WTC11 (cell line): ENCODE data around the gene RANBP17. TPM values are rescaled to one million over a fixed set of nuclear protein-coding genes. Genes with fewer than 3 reads are reported as not detected.

Experiments used
- ATAC-seq: fragments of 200-7000 bp; cut with Tn5 transposase; 2 replicates; pipeline ENCODE4 v1.10.0; 2021; ENCODE audit warnings: mild to moderate bottlenecking, moderate library complexity
- CTCF ChIA-PET: fragments of 300-600 bp; sonication (Branson Sonifier 250); formaldehyde crosslinking; loops from one replicate; lab custom pipeline; 2021; ENCODE audit warnings: antibody characterized with exemption; lab: Charles Lee
- POLR2A ChIA-PET: fragments of 350-600 bp; sonication (Branson Sonifier 250); formaldehyde crosslinking; loops from one replicate; lab custom pipeline; 2021; ENCODE audit warnings: antibody characterized with exemption; lab: Charles Lee
- DNase-seq: peaks from one replicate; pipeline ENCODE4 v3.0.0; 2021; ENCODE audit warnings: low spot score
- H3K27ac Mint-ChIP-seq: 2 replicates; pipeline ENCODE4 v1.8.0; 2021; ENCODE audit warnings: mixed read lengths
- H3K27me3 Mint-ChIP-seq: 2 replicates; pipeline ENCODE4 v1.8.0; 2021; ENCODE audit warnings: low read depth, mild to moderate bottlenecking, moderate library complexity, mixed read lengths
- H3K36me3 Mint-ChIP-seq: 2 replicates; pipeline ENCODE4 v1.8.0; 2021; ENCODE audit warnings: mixed read lengths
- H3K4me1 Mint-ChIP-seq: 2 replicates; pipeline ENCODE4 v1.8.0; 2022; ENCODE audit warnings: mixed read lengths
- H3K4me3 Mint-ChIP-seq: 2 replicates; pipeline ENCODE4 v1.8.0; 2021; ENCODE audit warnings: mild to moderate bottlenecking, moderate library complexity, mixed read lengths
- H3K9me3 Mint-ChIP-seq: 2 replicates; pipeline ENCODE4 v1.8.0; 2021; ENCODE audit warnings: mixed read lengths
- ELF4 ChIP-seq: sonication (generic); formaldehyde crosslinking; IDR thresholded peaks from 2 replicates; pipeline ENCODE4 v1.8.1; 2022; ENCODE audit warnings: low read depth, mild to moderate bottlenecking, moderate library complexity, missing genetic modification reagents
- GTF2I ChIP-seq: fragments of 250-450 bp; sonication (Bioruptor Pico); conservative IDR thresholded peaks from 2 replicates; pipeline ENCODE4 v1.4.0; 2021; ENCODE audit warnings: mild to moderate bottlenecking
- IRF1 ChIP-seq: sonication (generic); formaldehyde crosslinking; IDR thresholded peaks from 2 replicates; pipeline ENCODE4 v1.8.0; 2023; ENCODE audit warnings: missing genetic modification reagents
- MXD4 ChIP-seq: fragments of 250-450 bp; sonication (Bioruptor Pico); IDR thresholded peaks from 2 replicates; pipeline ENCODE4 v1.8.0; 2021; ENCODE audit warnings: mild to moderate bottlenecking, moderate library complexity, borderline replicate concordance
- RELA ChIP-seq: sonication (generic); formaldehyde crosslinking; IDR thresholded peaks from 2 replicates; pipeline ENCODE4 v1.8.1; 2022; ENCODE audit warnings: missing genetic modification reagents, mild to moderate bottlenecking, borderline replicate concordance
- TP53 ChIP-seq: sonication (generic); formaldehyde crosslinking; IDR thresholded peaks from 2 replicates; pipeline ENCODE4 v1.8.1; 2023; ENCODE audit warnings: mild to moderate bottlenecking, missing genetic modification reagents
- ZBTB21 ChIP-seq: sonication (generic); formaldehyde crosslinking; IDR thresholded peaks from 2 replicates; pipeline ENCODE4 v1.8.1; 2023; ENCODE audit warnings: mild to moderate bottlenecking, missing genetic modification reagents, borderline replicate concordance
- ZMAT4 ChIP-seq: fragments of 250-450 bp; sonication (Bioruptor Pico); IDR thresholded peaks from 2 replicates; pipeline ENCODE4 v1.9.0; 2021; ENCODE audit warnings: mild to moderate bottlenecking
- ZNF138 ChIP-seq: sonication (generic); formaldehyde crosslinking; conservative IDR thresholded peaks from 2 replicates; pipeline ENCODE4 v1.8.1; 2022; ENCODE audit warnings: mild to moderate bottlenecking, moderate library complexity, missing genetic modification reagents
- ZNF317 ChIP-seq: sonication (generic); formaldehyde crosslinking; IDR thresholded peaks from 2 replicates; pipeline ENCODE4 v1.8.1; 2023; ENCODE audit warnings: low read depth, mild to moderate bottlenecking, moderate library complexity, missing genetic modification reagents, borderline replicate concordance
- ZNF416 ChIP-seq: fragments of 250-450 bp; sonication (Bioruptor Pico); IDR thresholded peaks from 2 replicates; pipeline ENCODE4 v1.9.0; 2021; ENCODE audit warnings: mild to moderate bottlenecking, inconsistent platforms
- ZNF532 ChIP-seq: fragments of 250-450 bp; sonication (Bioruptor Pico); IDR thresholded peaks from 2 replicates; pipeline ENCODE4 v1.9.0; 2021; ENCODE audit warnings: mild to moderate bottlenecking, borderline replicate concordance
- total RNA-seq: library from RNA; stranded (reverse); gene quantifications from 3 replicates; pipeline ENCODE4 v1.2.3, GENCODE V29; 2021
- TF ChIP-seq, protein P1 (sequence below): sonication (generic); formaldehyde crosslinking; IDR thresholded peaks from 2 replicates; pipeline ENCODE4 v1.8.1; 2023; ENCODE audit warnings: mild to moderate bottlenecking, moderate library complexity, missing genetic modification reagents
- TF ChIP-seq, protein P2 (sequence below): sonication (generic); formaldehyde crosslinking; IDR thresholded peaks from 2 replicates; pipeline ENCODE4 v1.8.0; 2023; ENCODE audit warnings: missing genetic modification reagents, mild to moderate bottlenecking, borderline replicate concordance
- TF ChIP-seq, protein P3 (sequence below): sonication (generic); formaldehyde crosslinking; IDR thresholded peaks from 2 replicates; pipeline ENCODE4 v1.8.0; 2022; ENCODE audit warnings: mild to moderate bottlenecking, missing genetic modification reagents
- TF ChIP-seq, protein P4 (sequence below): sonication (generic); formaldehyde crosslinking; IDR thresholded peaks from 2 replicates; pipeline ENCODE4 v1.8.0; 2023; ENCODE audit warnings: mild to moderate bottlenecking, missing genetic modification reagents

Gene RANBP17
- total RNA-seq, 1 experiment from 2014 or later, result 23.1 TPM

DNA sequence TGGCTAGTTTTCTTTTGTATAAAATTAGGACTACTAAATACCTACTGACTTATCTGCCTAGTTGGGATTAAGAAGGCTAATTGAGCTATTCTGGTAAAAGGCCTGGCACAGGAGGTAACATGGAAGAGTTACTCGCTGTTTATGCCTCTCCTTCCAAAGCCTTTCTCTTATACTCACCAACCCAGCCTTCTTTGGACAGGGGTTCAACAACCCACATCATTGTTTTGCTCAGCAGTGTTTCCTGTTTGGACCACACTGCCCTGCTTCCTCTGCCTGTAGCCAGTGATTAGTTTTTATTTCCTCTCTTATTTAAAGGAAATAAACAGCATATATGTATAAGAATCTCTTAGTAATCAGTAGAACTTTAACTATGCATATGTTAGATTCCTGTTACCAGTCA is 362.1 kb downstream of the RANBP17 start (continued):
- TF ChIP-seq ZNF317, result no peak
- no peak for TF ChIP-seq IRF1 (CRISPR knock-in tag)

- H3K4me1 Mint-ChIP-seq, result no peaks in the 10 kb centered on the region
- POLR2A ChIA-PET, result no interaction called here
- DNase-seq, result no peak
- no peak overlapping the region for H3K4me3 Mint-ChIP-seq
- no peak overlapping the region for H3K27ac Mint-ChIP-seq
- TF ChIP-seq ZNF416 (no peak), IRF1 (CRISPR knock-in tag) (no peak)
- TF ChIP-seq, all 79 proteins: peak for 0
- Mint-ChIP-seq H3K9me3 (no peaks in the 10 kb centered on the region), H3K27me3 (no peaks in the 10 kb centered on the region), H3K36me3 (no peaks in the 10 kb centered on the region)
- CTCF ChIA-PET, result interaction anchor here (0.8 to 3.0 kb wide), 2 partner anchors 19 to 482 kb away, joined by 3 to 12 read pairs; no protein-coding TSS in a partner anchor
- ATAC-seq, result no peak
Measured at GRCh38 chr5:171226096-171226754, 364.4 kb downstream of the RANBP17 start.

GRCh38 chr5:171226864-171227263 is 365.0 kb downstream of the RANBP17 start:
- no peak overlapping the region for H3K27ac Mint-ChIP-seq
- H3K4me3 Mint-ChIP-seq, result no peak overlapping the region
- POLR2A ChIA-PET, result no interaction called here
- ATAC-seq (no peak), DNase-seq (no peak)
- H3K36me3 Mint-ChIP-seq, result no peaks in the 10 kb centered on the region
- H3K27me3 Mint-ChIP-seq, result no peaks in the 10 kb centered on the region
- CTCF ChIA-PET, result interaction anchor here (0.8 to 3.0 kb wide), 2 partner anchors 19 to 483 kb away, joined by 3 to 12 read pairs; no protein-coding TSS in a partner anchor
- no peaks in the 10 kb centered on the region for H3K4me1 Mint-ChIP-seq
- H3K9me3 Mint-ChIP-seq, result no peaks in the 10 kb centered on the region
- TF ChIP-seq TP53 (CRISPR knock-in tag), result no peak
- TF ChIP-seq GTF2I (CRISPR knock-in tag), result no peak
- TF ChIP-seq RELA (CRISPR knock-in tag), result no peak
- no peak for TF ChIP-seq ZNF416
- TF ChIP-seq, protein P1, sequence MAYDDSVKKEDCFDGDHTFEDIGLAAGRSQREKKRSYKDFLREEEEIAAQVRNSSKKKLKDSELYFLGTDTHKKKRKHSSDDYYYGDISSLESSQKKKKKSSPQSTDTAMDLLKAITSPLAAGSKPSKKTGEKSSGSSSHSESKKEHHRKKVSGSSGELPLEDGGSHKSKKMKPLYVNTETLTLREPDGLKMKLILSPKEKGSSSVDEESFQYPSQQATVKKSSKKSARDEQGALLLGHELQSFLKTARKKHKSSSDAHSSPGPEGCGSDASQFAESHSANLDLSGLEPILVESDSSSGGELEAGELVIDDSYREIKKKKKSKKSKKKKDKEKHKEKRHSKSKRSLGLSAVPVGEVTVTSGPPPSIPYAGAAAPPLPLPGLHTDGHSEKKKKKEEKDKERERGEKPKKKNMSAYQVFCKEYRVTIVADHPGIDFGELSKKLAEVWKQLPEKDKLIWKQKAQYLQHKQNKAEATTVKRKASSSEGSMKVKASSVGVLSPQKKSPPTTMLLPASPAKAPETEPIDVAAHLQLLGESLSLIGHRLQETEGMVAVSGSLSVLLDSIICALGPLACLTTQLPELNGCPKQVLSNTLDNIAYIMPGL (CRISPR knock-in tag), result no peak
- no peak for TF ChIP-seq ZMAT4
- no peak for TF ChIP-seq ZNF138 (CRISPR knock-in tag)
- no peak for TF ChIP-seq ZBTB21 (CRISPR knock-in tag)
- no peak for TF ChIP-seq MXD4 (CRISPR knock-in tag)
- TF ChIP-seq, protein P2, sequence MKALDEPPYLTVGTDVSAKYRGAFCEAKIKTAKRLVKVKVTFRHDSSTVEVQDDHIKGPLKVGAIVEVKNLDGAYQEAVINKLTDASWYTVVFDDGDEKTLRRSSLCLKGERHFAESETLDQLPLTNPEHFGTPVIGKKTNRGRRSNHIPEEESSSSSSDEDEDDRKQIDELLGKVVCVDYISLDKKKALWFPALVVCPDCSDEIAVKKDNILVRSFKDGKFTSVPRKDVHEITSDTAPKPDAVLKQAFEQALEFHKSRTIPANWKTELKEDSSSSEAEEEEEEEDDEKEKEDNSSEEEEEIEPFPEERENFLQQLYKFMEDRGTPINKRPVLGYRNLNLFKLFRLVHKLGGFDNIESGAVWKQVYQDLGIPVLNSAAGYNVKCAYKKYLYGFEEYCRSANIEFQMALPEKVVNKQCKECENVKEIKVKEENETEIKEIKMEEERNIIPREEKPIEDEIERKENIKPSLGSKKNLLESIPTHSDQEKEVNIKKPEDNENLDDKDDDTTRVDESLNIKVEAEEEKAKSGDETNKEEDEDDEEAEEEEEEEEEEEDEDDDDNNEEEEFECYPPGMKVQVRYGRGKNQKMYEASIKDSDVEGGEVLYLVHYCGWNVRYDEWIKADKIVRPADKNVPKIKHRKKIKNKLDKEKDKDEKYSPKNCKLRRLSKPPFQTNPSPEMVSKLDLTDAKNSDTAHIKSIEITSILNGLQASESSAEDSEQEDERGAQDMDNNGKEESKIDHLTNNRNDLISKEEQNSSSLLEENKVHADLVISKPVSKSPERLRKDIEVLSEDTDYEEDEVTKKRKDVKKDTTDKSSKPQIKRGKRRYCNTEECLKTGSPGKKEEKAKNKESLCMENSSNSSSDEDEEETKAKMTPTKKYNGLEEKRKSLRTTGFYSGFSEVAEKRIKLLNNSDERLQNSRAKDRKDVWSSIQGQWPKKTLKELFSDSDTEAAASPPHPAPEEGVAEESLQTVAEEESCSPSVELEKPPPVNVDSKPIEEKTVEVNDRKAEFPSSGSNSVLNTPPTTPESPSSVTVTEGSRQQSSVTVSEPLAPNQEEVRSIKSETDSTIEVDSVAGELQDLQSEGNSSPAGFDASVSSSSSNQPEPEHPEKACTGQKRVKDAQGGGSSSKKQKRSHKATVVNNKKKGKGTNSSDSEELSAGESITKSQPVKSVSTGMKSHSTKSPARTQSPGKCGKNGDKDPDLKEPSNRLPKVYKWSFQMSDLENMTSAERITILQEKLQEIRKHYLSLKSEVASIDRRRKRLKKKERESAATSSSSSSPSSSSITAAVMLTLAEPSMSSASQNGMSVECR (CRISPR knock-in tag), result no peak
- TF ChIP-seq, protein P3, sequence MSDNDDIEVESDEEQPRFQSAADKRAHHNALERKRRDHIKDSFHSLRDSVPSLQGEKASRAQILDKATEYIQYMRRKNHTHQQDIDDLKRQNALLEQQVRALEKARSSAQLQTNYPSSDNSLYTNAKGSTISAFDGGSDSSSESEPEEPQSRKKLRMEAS, result no peak
- TF ChIP-seq ELF4, result no peak
- no peak for TF ChIP-seq ZNF532 (CRISPR knock-in tag)
- TF ChIP-seq, protein P4, sequence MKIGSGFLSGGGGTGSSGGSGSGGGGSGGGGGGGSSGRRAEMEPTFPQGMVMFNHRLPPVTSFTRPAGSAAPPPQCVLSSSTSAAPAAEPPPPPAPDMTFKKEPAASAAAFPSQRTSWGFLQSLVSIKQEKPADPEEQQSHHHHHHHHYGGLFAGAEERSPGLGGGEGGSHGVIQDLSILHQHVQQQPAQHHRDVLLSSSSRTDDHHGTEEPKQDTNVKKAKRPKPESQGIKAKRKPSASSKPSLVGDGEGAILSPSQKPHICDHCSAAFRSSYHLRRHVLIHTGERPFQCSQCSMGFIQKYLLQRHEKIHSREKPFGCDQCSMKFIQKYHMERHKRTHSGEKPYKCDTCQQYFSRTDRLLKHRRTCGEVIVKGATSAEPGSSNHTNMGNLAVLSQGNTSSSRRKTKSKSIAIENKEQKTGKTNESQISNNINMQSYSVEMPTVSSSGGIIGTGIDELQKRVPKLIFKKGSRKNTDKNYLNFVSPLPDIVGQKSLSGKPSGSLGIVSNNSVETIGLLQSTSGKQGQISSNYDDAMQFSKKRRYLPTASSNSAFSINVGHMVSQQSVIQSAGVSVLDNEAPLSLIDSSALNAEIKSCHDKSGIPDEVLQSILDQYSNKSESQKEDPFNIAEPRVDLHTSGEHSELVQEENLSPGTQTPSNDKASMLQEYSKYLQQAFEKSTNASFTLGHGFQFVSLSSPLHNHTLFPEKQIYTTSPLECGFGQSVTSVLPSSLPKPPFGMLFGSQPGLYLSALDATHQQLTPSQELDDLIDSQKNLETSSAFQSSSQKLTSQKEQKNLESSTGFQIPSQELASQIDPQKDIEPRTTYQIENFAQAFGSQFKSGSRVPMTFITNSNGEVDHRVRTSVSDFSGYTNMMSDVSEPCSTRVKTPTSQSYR (CRISPR knock-in tag), result no peak
